SU-DHL-6 (cell line): Measurements from ENCODE around the gene GIMAP5.

Source experiments
- H2AFZ ChIP-seq: fragments of 200-600 bp; sonication (generic); 2 replicates; pipeline ENCODE4 v1.6.1; 2014; ENCODE audit warnings: low read depth, mild to moderate bottlenecking, moderate library complexity, mixed read lengths, antibody characterized with exemption, low read length; ENCODE audit not compliant: severe bottlenecking
- H3F3A ChIP-seq: fragments of 200-600 bp; shearing (Covaris generic); 2 replicates; pipeline ENCODE4 v1.6.0; 2016; ENCODE audit warnings: antibody characterized with exemption, mild to moderate bottlenecking; ENCODE audit not compliant: insufficient read depth
- H3K27ac ChIP-seq: fragments of 200-600 bp; sonication (generic); 2 replicates; pipeline ENCODE4 v1.5.1; 2016; ENCODE audit warnings: low read depth, mild to moderate bottlenecking, low read length, moderate library complexity, mixed read lengths
- H3K27me3 ChIP-seq: fragments of 200-600 bp; sonication (generic), shearing (Covaris generic); 2 replicates; pipeline ENCODE4 v1.6.0; 2014; ENCODE audit warnings: mild to moderate bottlenecking, low read length
- H3K36me3 ChIP-seq: fragments of 200-600 bp; sonication (generic); 2 replicates; pipeline ENCODE4 v1.6.1; 2014; ENCODE audit warnings: mild to moderate bottlenecking, low read length, mixed read lengths
- H3K4me2 ChIP-seq: fragments of 300-600, 200-600 bp; shearing (Covaris generic), sonication (generic); 2 replicates; pipeline ENCODE4 v1.6.0; 2014; ENCODE audit warnings: low read length, low read depth, mild to moderate bottlenecking; ENCODE audit not compliant: poor library complexity, severe bottlenecking
- H3K4me3 ChIP-seq: fragments of 200-600 bp; sonication (generic); 2 replicates; pipeline ENCODE4 v1.5.1; 2014; ENCODE audit warnings: antibody characterized with exemption, low read length, mild to moderate bottlenecking, mixed read lengths; ENCODE audit not compliant: insufficient read depth, poor library complexity, severe bottlenecking
- H3K79me2 ChIP-seq: fragments of 200-600 bp; sonication (generic); 2 replicates; pipeline ENCODE4 v1.6.1; 2014; ENCODE audit warnings: mild to moderate bottlenecking, low read length, moderate library complexity; ENCODE audit not compliant: insufficient read depth
- H3K9ac ChIP-seq: fragments of 200-600 bp; sonication (generic); 2 replicates; pipeline ENCODE4 v1.7.0; 2014; ENCODE audit warnings: mild to moderate bottlenecking, low read length
- H3K9me2 ChIP-seq: fragments of 200-600 bp; sonication (generic); replicated peaks from 2 replicates; pipeline ENCODE4 v1.6.1; 2014; ENCODE audit warnings: low read length; ENCODE audit not compliant: insufficient read depth
- H3K9me3 ChIP-seq: fragments of 200-600 bp; sonication (generic); 2 replicates; pipeline ENCODE4 v1.6.1; 2014; ENCODE audit warnings: low read length, mixed read lengths; ENCODE audit not compliant: insufficient read depth
- H4K20me1 ChIP-seq: fragments of 200-600 bp; sonication (generic); 2 replicates; pipeline ENCODE4 v1.6.1; 2014; ENCODE audit warnings: low read depth, mild to moderate bottlenecking, antibody characterized with exemption, low read length, moderate library complexity, mixed read lengths
- CTCF ChIP-seq: fragments of 200-600 bp; sonication (generic); IDR thresholded peaks from one replicate; pipeline ENCODE4 v1.5.1; 2017; ENCODE audit warnings: antibody characterized with exemption, mild to moderate bottlenecking, low read length, moderate library complexity; ENCODE audit not compliant: insufficient read depth, poor library complexity, severe bottlenecking
- EZH2phosphoT487 ChIP-seq: fragments of 200-600 bp; sonication (generic), shearing (Covaris generic); conservative IDR thresholded peaks from 2 replicates; pipeline ENCODE4 v1.6.1; 2018; ENCODE audit warnings: mild to moderate bottlenecking, antibody characterized with exemption, low read length, moderate library complexity, mixed read lengths

Gene GIMAP5

GRCh38 chr7:150745876-150746275 is 8.7 kb downstream of the GIMAP5 start:
- H4K20me1 ChIP-seq = no peaks in the 10 kb centered on the region
- TF ChIP-seq CTCF = no peak
- no peak for TF ChIP-seq EZH2phosphoT487
- H3K9me3 ChIP-seq = no peaks in the 10 kb centered on the region
- H3K4me3 ChIP-seq = no peak overlapping the region
- no peaks in the 10 kb centered on the region for H3K9me2 ChIP-seq
- no peaks in the 10 kb centered on the region for H3K27me3 ChIP-seq
- H3K27ac ChIP-seq = no peak overlapping the region
- H3K9ac ChIP-seq = no peak overlapping the region
- H3K36me3 ChIP-seq = no peaks in the 10 kb centered on the region
- H2AFZ ChIP-seq = no peak overlapping the region
- H3K4me2 ChIP-seq = no peak overlapping the region
- H3F3A ChIP-seq = no peaks in the 10 kb centered on the region
- H3K79me2 ChIP-seq = no peaks in the 10 kb centered on the region

DNA sequence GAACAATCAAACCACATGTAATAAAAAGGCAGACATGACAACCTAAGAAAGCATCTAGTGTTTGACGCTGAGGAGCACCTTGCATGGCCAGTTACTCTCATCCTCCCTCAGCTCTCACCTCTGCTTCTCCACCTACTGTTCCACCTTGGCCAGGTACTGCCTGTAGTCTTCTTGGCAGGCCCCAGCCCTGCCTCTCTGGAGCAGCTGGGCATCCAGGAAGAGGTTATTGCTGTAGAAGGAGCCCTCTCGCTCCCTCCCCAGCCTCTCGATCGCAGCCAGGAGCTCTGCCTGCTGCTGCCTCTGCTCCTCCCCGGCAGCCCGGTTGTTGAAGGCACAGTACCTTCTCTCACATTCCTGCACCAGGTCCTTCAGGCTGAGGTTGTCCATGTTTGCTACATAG is 9.7 kb downstream of the GIMAP5 start:
- Histone ChIP-seq H2AFZ (no peak overlapping the region), H3K4me2 (no peak overlapping the region), H3K9me2 (no peaks in the 10 kb centered on the region), H3K79me2 (no peaks in the 10 kb centered on the region), H3K9ac (no peak overlapping the region), H3K9me3 (no peaks in the 10 kb centered on the region), H4K20me1 (no peaks in the 10 kb centered on the region), H3K27me3 (no peaks in the 10 kb centered on the region), H3K36me3 (no peaks in the 10 kb centered on the region), H3F3A (no peaks in the 10 kb centered on the region), H3K27ac (no peak overlapping the region), H3K4me3 (no peak overlapping the region)
- TF ChIP-seq CTCF (no peak), EZH2phosphoT487 (no peak)

GRCh38 chr7:150748376-150748775 is 11.2 kb downstream of the GIMAP5 start:
- no peak overlapping the region for H2AFZ ChIP-seq
- no peak overlapping the region for H3K9ac ChIP-seq
- H3K36me3 ChIP-seq = no peaks in the 10 kb centered on the region
- no peak for TF ChIP-seq CTCF
- no peak for TF ChIP-seq EZH2phosphoT487
- H3K4me3 ChIP-seq = no peak overlapping the region
- H3F3A ChIP-seq = no peaks in the 10 kb centered on the region
- no peaks in the 10 kb centered on the region for H3K79me2 ChIP-seq
- H3K4me2 ChIP-seq = no peak overlapping the region
- H3K27me3 ChIP-seq = no peaks in the 10 kb centered on the region
- H3K9me3 ChIP-seq = no peaks in the 10 kb centered on the region
- H4K20me1 ChIP-seq = no peaks in the 10 kb centered on the region
- no peak overlapping the region for H3K27ac ChIP-seq
- H3K9me2 ChIP-seq = no peaks in the 10 kb centered on the region

DNA sequence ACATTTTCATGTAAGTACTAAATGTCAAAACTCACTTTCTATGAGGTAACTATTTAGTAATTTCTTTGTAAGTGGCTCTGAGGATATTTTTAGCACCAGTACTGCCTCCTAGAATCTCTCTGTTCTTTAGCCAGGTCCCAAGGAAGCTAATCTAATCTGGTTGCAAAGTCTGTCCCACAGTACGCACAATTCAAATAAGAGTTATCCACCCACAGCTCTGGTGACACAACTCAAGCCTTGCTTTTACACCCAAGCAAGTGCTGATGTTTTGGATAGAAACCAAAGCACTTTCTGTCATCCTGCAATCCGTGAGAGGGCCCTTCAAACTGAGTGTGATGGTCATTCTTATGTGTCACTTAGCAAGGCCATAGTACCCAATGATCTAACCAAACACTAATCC is 14.5 kb downstream of the GIMAP5 start:
- H3K27me3 ChIP-seq = no peaks in the 10 kb centered on the region
- H3F3A ChIP-seq = no peaks in the 10 kb centered on the region
- H3K27ac ChIP-seq = no peak overlapping the region
- H3K36me3 ChIP-seq = no peaks in the 10 kb centered on the region
- H4K20me1 ChIP-seq = no peaks in the 10 kb centered on the region
- no peak overlapping the region for H3K4me3 ChIP-seq
- no peak overlapping the region for H3K4me2 ChIP-seq
- no peak overlapping the region for H2AFZ ChIP-seq
- no peaks in the 10 kb centered on the region for H3K79me2 ChIP-seq
- H3K9ac ChIP-seq = no peak overlapping the region
- TF ChIP-seq CTCF = no peak
- TF ChIP-seq EZH2phosphoT487 = no peak
- H3K9me2 ChIP-seq = no peaks in the 10 kb centered on the region
- H3K9me3 ChIP-seq = no peaks in the 10 kb centered on the region
